ENCODE measurements around the gene E2F6.

Gene E2F6

DNA sequence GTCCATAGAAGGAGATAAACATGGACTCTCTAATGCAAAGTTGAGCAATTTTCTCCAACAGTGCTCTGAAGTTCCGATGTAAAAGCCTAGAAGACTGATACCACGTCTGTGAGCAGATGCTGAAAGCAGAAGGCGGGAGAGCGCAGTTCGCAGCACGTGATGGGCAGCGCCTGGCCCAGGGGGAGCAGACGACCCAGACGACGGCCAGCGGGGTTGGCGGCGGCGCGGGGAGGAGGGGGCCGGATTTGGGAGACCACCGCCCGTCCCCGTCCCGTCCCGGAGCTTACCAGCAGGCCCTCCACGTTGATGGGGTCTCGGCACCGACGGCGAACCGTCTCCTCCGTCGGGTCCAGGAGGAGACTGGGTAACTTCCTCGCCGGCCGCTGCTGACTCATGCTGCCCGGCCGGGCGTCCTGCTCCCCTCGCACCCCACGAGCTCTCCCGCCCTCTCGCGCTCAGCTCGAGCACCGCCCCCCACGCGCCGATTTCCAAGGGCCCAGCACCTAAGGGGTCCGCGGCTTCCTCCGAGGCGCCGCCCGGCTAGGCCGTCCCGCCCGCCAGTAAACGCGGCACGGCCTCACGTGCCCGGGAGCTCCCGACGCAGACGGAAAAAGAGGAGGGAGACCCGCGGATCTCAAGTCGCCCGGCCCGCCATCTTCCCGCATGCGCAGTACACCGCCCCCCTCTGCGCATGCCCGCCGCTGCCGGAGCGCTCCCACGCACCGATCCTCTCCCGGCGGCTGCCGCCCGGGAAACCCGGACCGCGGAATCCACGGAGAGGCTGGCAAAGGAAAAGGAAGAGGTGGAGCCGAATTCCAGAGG is at the start of gene E2F6:
Gene E2F6 (minus strand): TSS at position 677 of the 822 bp plus-strand sequence. CDS start 282 bp downstream, at position 395.
- TF ChIP-seq, protein P1, sequence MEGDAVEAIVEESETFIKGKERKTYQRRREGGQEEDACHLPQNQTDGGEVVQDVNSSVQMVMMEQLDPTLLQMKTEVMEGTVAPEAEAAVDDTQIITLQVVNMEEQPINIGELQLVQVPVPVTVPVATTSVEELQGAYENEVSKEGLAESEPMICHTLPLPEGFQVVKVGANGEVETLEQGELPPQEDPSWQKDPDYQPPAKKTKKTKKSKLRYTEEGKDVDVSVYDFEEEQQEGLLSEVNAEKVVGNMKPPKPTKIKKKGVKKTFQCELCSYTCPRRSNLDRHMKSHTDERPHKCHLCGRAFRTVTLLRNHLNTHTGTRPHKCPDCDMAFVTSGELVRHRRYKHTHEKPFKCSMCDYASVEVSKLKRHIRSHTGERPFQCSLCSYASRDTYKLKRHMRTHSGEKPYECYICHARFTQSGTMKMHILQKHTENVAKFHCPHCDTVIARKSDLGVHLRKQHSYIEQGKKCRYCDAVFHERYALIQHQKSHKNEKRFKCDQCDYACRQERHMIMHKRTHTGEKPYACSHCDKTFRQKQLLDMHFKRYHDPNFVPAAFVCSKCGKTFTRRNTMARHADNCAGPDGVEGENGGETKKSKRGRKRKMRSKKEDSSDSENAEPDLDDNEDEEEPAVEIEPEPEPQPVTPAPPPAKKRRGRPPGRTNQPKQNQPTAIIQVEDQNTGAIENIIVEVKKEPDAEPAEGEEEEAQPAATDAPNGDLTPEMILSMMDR (IDR thresholded peaks at IDR 0.05; ENCODE audit: low read depth, low read length), result no peak
- Histone ChIP-seq H3K36me3 (peaks cover 39% of the 10 kb centered on the region), H3K9me3 (ENCODE audit: severe bottlenecking) (peaks cover 3% of the 10 kb centered on the region), H3K27me3 (ENCODE audit: insufficient read depth, low read depth, severe bottlenecking) (no peaks in the 10 kb centered on the region), H3K27ac (peak within 1 kb of the TSS; percentile 87), H3K4me3 (ENCODE audit: low read depth, low read length) (peak within 1 kb of the TSS; percentile 62)
- peak; percentile 98 for DNase-seq

- Histone ChIP-seq H3K9me3 (ENCODE audit: severe bottlenecking) (no peaks in the 10 kb centered on the region), H3K27me3 (ENCODE audit: insufficient read depth, low read depth, severe bottlenecking) (no peaks in the 10 kb centered on the region), H3K4me3 (ENCODE audit: low read depth, low read length) (no peak overlapping the region), H3K27ac (peak overlapping the region; percentile 2; the same call in 1 of the 2 replicates), H3K36me3 (no peaks in the 10 kb centered on the region)
- TF ChIP-seq, protein P1 (IDR thresholded peaks at IDR 0.05; ENCODE audit: low read depth, low read length), result no peak
- DNase-seq, result peak; percentile 62
Measured at GRCh38 chr2:11515490-11515981, 49.6 kb upstream of the E2F6 start.

DNA sequence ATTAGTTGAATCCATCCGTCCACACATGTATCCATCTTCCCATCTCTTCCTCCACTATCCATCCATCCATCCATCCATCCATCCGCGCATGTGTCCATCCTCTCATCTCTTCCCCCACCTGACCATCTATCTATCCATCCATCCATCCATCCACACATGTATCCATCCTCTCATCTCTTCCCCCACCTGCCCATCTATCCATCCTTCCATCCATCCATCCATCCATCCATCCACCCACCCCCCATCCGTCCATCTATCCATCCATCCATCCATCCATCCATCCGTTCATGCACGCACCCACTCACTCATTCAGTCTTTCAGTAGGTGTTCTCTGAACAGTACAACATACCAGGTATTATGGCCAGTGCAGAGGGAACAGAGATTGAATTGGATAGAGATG is 48.9 kb upstream of the E2F6 start:
- Histone ChIP-seq H3K4me3 (ENCODE audit: low read depth, low read length) (no peak overlapping the region), H3K27ac (no peak overlapping the region), H3K9me3 (ENCODE audit: severe bottlenecking) (no peaks in the 10 kb centered on the region), H3K27me3 (ENCODE audit: insufficient read depth, low read depth, severe bottlenecking) (no peaks in the 10 kb centered on the region), H3K36me3 (no peaks in the 10 kb centered on the region)
- TF ChIP-seq, protein P1 (IDR thresholded peaks at IDR 0.05; ENCODE audit: low read depth, low read length), result no peak
- DNase-seq, result no peak

GRCh38 chr2:11514081-11514730 is 48.2 kb upstream of the E2F6 start:
- Histone ChIP-seq H3K9me3 (ENCODE audit: severe bottlenecking) (no peaks in the 10 kb centered on the region), H3K27ac (no peak overlapping the region), H3K36me3 (no peaks in the 10 kb centered on the region), H3K27me3 (ENCODE audit: insufficient read depth, low read depth, severe bottlenecking) (no peaks in the 10 kb centered on the region), H3K4me3 (ENCODE audit: low read depth, low read length) (no peak overlapping the region)
- no peak for DNase-seq
- TF ChIP-seq, protein P1 (IDR thresholded peaks at IDR 0.05; ENCODE audit: low read depth, low read length), result no peak

DNA sequence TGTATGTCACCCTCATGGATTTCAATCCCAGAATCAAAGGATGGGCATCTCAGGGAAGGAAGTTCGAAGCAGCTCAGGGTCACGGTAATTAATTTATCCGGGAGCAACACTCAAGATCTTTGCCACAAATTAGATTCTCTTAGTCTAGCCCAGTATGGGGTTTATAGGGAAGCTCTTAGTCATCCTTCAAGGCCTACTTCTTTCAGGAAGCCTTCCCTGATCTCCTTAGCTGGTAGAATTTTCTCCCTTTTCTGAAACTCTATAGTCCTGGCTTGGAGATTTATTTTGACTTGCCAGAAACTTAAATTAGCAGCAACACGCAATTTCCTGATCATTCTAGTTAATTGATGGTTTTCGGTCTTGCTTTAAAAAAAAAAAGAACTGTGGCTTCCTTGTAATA is 47.4 kb upstream of the E2F6 start:
- no peak overlapping the region for H3K27ac ChIP-seq
- H3K36me3 ChIP-seq, result no peaks in the 10 kb centered on the region
- no peaks in the 10 kb centered on the region for H3K27me3 ChIP-seq (ENCODE audit: insufficient read depth, low read depth, severe bottlenecking)
- TF ChIP-seq, protein P1 (IDR thresholded peaks at IDR 0.05; ENCODE audit: low read depth, low read length), result no peak
- no peaks in the 10 kb centered on the region for H3K9me3 ChIP-seq (ENCODE audit: severe bottlenecking)
- no peak for DNase-seq
- H3K4me3 ChIP-seq (ENCODE audit: low read depth, low read length), result no peak overlapping the region

Data from WERI-Rb-1 (cell line).